ENCODE results near the gene TRPV5.

GRCh38 chr7:142916508-142916907 is 17.0 kb downstream of the TRPV5 start:
- no peak for TF ChIP-seq EP300 (IDR thresholded peaks at IDR 0.05)
- no peak for TF ChIP-seq POLR2A (IDR thresholded peaks at IDR 0.05)
- no peak for TF ChIP-seq CTCF (IDR thresholded peaks at IDR 0.05)

All from upper lobe of left lung (tissue), 4 donors.